OCI-LY1 (cell line): Measurements from ENCODE around the gene TMEM109.

Experiments
- H2AFZ ChIP-seq: fragments of 200-600 bp; sonication (generic), shearing (Covaris generic); 2 replicates; pipeline ENCODE4 v1.6.0; 2014; ENCODE audit warnings: antibody characterized with exemption, mild to moderate bottlenecking, low read length
- H3F3A ChIP-seq: fragments of 200-600 bp; sonication (generic), shearing (Covaris generic); 2 replicates; pipeline ENCODE4 v1.6.0; 2014; ENCODE audit warnings: mild to moderate bottlenecking, antibody characterized with exemption, low read length, moderate library complexity; ENCODE audit not compliant: insufficient read depth
- H3K27ac ChIP-seq: fragments of 200-600 bp; sonication (generic); 2 replicates; pipeline ENCODE4 v1.5.1; 2014; ENCODE audit warnings: low read length, mixed run types, mild to moderate bottlenecking, low read depth; ENCODE audit not compliant: poor library complexity, severe bottlenecking
- H3K27me3 ChIP-seq: fragments of 200-600 bp; sonication (generic); 2 replicates; pipeline ENCODE4 v1.6.0; 2014; ENCODE audit warnings: antibody characterized with exemption, mild to moderate bottlenecking, low read length, moderate library complexity; ENCODE audit not compliant: insufficient read depth
- H3K36me3 ChIP-seq: fragments of 200-600 bp; sonication (generic); 2 replicates; pipeline ENCODE4 v1.6.1; 2014; ENCODE audit warnings: mild to moderate bottlenecking, antibody characterized with exemption, low read length, moderate library complexity, mixed read lengths; ENCODE audit not compliant: insufficient read depth
- H3K4me1 ChIP-seq: fragments of 200-600 bp; sonication (generic); 2 replicates; pipeline ENCODE4 v1.5.1; 2014; ENCODE audit warnings: mild to moderate bottlenecking, low read length, moderate library complexity; ENCODE audit not compliant: insufficient read depth, severe bottlenecking
- H3K4me2 ChIP-seq: fragments of 200-600 bp; sonication (generic), shearing (Covaris generic); 2 replicates; pipeline ENCODE4 v1.6.1; 2014; ENCODE audit warnings: low read length
- H3K4me3 ChIP-seq: fragments of 200-600 bp; sonication (generic); 2 replicates; pipeline ENCODE4 v1.5.1; 2014; ENCODE audit warnings: low read length, low read depth, mild to moderate bottlenecking, mixed read lengths; ENCODE audit not compliant: poor library complexity, severe bottlenecking
- H3K79me2 ChIP-seq: fragments of 200-600 bp; shearing (Covaris generic); 2 replicates; pipeline ENCODE4 v1.6.1; 2016; ENCODE audit warnings: mixed run types, low read length, mixed read lengths; ENCODE audit not compliant: insufficient read depth
- H3K9ac ChIP-seq: fragments of 200-600 bp; sonication (generic), shearing (Covaris generic); 2 replicates; pipeline ENCODE4 v1.6.1; 2014; ENCODE audit warnings: mild to moderate bottlenecking, low read length, mixed read lengths
- H3K9me2 ChIP-seq: fragments of 200-600 bp; sonication (generic), shearing (Covaris generic); 2 replicates; pipeline ENCODE4 v1.6.1; 2014; ENCODE audit warnings: low read depth, mild to moderate bottlenecking, low read length, mixed read lengths
- H3K9me3 ChIP-seq: fragments of 200-600 bp; shearing (Covaris generic); 2 replicates; pipeline ENCODE4 v1.6.1; 2014; ENCODE audit warnings: low read length, mixed read lengths
- H4K20me1 ChIP-seq: fragments of 200-600 bp; sonication (generic), shearing (Covaris generic); 2 replicates; pipeline ENCODE4 v1.6.0; 2016; ENCODE audit warnings: mild to moderate bottlenecking, low read length; ENCODE audit not compliant: insufficient read depth
- CTCF ChIP-seq: fragments of 200-600 bp; sonication (generic), shearing (Covaris generic); IDR thresholded peaks from 2 replicates; pipeline ENCODE4 v1.5.1; 2017; ENCODE audit warnings: mild to moderate bottlenecking, antibody characterized with exemption, low read length, moderate library complexity, mixed read lengths
- EZH2 ChIP-seq: fragments of 200-600 bp; sonication (generic), shearing (Covaris generic); IDR thresholded peaks from 2 replicates; pipeline ENCODE4 v1.8.0; 2017; ENCODE audit warnings: borderline replicate concordance, mixed run types, mild to moderate bottlenecking, antibody characterized with exemption, low read length, moderate library complexity, mixed read lengths

The TMEM109 gene

GRCh38 chr11:60870276-60870675 is 43.7 kb upstream of the TMEM109 start:
- Histone ChIP-seq H3K9me2 (no peaks in the 10 kb centered on the region), H2AFZ (no peak overlapping the region), H3K27me3 (no peaks in the 10 kb centered on the region), H3F3A (no peaks in the 10 kb centered on the region), H3K4me2 (no peak overlapping the region), H4K20me1 (no peaks in the 10 kb centered on the region), H3K9me3 (no peaks in the 10 kb centered on the region), H3K27ac (no peak overlapping the region), H3K79me2 (no peaks in the 10 kb centered on the region), H3K36me3 (no peaks in the 10 kb centered on the region), H3K4me1 (no peaks in the 10 kb centered on the region), H3K9ac (no peak overlapping the region), H3K4me3 (no peak overlapping the region)
- TF ChIP-seq EZH2 (no peak), CTCF (no peak)

- Histone ChIP-seq H3K4me3 (no peak overlapping the region), H4K20me1 (no peaks in the 10 kb centered on the region), H3K9ac (no peak overlapping the region), H3K9me2 (no peaks in the 10 kb centered on the region), H3K4me1 (no peaks in the 10 kb centered on the region), H3K27me3 (no peaks in the 10 kb centered on the region), H3K9me3 (no peaks in the 10 kb centered on the region), H3K4me2 (no peak overlapping the region), H3K27ac (no peak overlapping the region), H3K36me3 (no peaks in the 10 kb centered on the region), H3F3A (no peaks in the 10 kb centered on the region), H2AFZ (no peak overlapping the region), H3K79me2 (no peaks in the 10 kb centered on the region)
- no peak for TF ChIP-seq EZH2
- TF ChIP-seq CTCF = no peak
Observed at GRCh38 chr11:60870733-60871377, 43.1 kb upstream of the TMEM109 start.

- Histone ChIP-seq H3K4me3 (no peak overlapping the region), H3K9me3 (no peaks in the 10 kb centered on the region), H3F3A (no peaks in the 10 kb centered on the region), H3K36me3 (no peaks in the 10 kb centered on the region), H3K27ac (no peak overlapping the region), H3K4me1 (no peaks in the 10 kb centered on the region), H4K20me1 (no peaks in the 10 kb centered on the region), H3K9ac (no peak overlapping the region), H3K4me2 (no peak overlapping the region), H3K9me2 (no peaks in the 10 kb centered on the region), H2AFZ (no peak overlapping the region), H3K79me2 (no peaks in the 10 kb centered on the region), H3K27me3 (no peaks in the 10 kb centered on the region)
- no peak for TF ChIP-seq EZH2
- no peak for TF ChIP-seq CTCF
Observed at GRCh38 chr11:60871378-60872061, 42.4 kb upstream of the TMEM109 start.
